C4-2B (cell line): ENCODE data around the gene CFAP74.

ENCODE experiments used
- CTCF ChIP-seq: fragments of 450-650 bp; conservative IDR thresholded peaks from 2 replicates; pipeline ENCODE4 v1.5.1; 2017; ENCODE audit warnings: mild to moderate bottlenecking
- ZFX ChIP-seq: fragments of 450-650 bp; IDR thresholded peaks from 2 replicates; pipeline ENCODE4 v1.6.1; 2017

GRCh38 chr1:1893997-1894353 lies 109.6 kb downstream of the CFAP74 start:
- TF ChIP-seq CTCF (no peak), ZFX (no peak)
